Measurements from ENCODE around the gene NIBAN1. TPM values are rescaled to one million over a fixed set of nuclear protein-coding genes. Genes with fewer than 3 reads are reported as not detected.

The NIBAN1 gene
- total RNA-seq, 2 experiments from 2014 or later: 7.9 to 8.1 TPM

DNA sequence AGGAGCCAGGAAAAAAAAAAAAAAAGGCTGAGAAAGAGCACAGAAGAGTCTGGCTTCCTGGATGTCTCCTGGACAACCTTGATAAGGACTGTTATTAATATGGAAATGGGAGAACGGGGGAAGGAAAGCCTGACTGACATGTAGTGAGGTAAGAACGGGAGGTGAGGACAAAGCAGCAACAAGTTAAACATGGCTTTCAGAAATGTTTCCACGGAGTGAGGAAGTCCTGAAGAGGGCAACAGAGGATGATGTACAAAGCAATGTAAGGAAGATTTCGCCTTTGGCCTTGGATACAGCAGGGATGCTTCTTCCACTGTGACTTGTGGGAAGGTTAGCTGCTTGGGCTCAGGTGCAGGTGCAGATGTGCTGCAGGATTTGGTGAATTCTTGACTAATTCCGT lies 11.9 kb upstream of the NIBAN1 start:
- peaks cover 3% of the 10 kb centered on the region for H3K4me1 Mint-ChIP-seq
- H3K27me3 Mint-ChIP-seq: peaks cover 20% of the 10 kb centered on the region
- no peak for DNase-seq
- H3K27ac Mint-ChIP-seq: no peak overlapping the region
- no peak overlapping the region for H3K4me3 Mint-ChIP-seq
- no peaks in the 10 kb centered on the region for H3K36me3 Mint-ChIP-seq
- no peaks in the 10 kb centered on the region for H3K9me3 Mint-ChIP-seq

GRCh38 chr1:184982002-184982954 lies 8.0 kb upstream of the NIBAN1 start:
- Mint-ChIP-seq H3K36me3 (no peaks in the 10 kb centered on the region), H3K27me3 (peaks cover 21% of the 10 kb centered on the region), H3K4me1 (peaks cover 3% of the 10 kb centered on the region), H3K27ac (no peak overlapping the region), H3K4me3 (no peak overlapping the region), H3K9me3 (no peaks in the 10 kb centered on the region)
- DNase-seq: peak; percentile 70

DNA sequence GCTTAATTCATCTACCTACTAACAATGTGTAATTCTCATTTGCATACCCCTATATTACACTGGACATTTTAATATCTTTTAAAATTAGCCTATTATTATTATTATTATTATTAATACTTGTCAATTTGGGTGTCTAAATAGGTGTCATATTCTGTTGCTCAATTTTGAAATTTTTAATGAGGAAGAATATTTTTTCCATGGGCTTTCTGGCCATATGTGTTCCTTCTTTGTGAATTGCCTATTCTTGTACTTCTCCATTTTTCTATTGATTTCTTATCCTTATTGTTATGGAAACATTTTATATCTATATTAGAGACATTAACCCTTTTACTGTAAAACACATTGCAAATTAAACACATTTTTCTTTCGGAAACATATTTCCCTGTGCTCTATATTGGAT lies 6.4 kb upstream of the NIBAN1 start:
- peaks cover 4% of the 10 kb centered on the region for H3K4me1 Mint-ChIP-seq
- H3K27me3 Mint-ChIP-seq: peaks cover 28% of the 10 kb centered on the region
- H3K9me3 Mint-ChIP-seq: no peaks in the 10 kb centered on the region
- H3K27ac Mint-ChIP-seq: no peak overlapping the region
- no peak overlapping the region for H3K4me3 Mint-ChIP-seq
- no peaks in the 10 kb centered on the region for H3K36me3 Mint-ChIP-seq
- no peak for DNase-seq

DNA sequence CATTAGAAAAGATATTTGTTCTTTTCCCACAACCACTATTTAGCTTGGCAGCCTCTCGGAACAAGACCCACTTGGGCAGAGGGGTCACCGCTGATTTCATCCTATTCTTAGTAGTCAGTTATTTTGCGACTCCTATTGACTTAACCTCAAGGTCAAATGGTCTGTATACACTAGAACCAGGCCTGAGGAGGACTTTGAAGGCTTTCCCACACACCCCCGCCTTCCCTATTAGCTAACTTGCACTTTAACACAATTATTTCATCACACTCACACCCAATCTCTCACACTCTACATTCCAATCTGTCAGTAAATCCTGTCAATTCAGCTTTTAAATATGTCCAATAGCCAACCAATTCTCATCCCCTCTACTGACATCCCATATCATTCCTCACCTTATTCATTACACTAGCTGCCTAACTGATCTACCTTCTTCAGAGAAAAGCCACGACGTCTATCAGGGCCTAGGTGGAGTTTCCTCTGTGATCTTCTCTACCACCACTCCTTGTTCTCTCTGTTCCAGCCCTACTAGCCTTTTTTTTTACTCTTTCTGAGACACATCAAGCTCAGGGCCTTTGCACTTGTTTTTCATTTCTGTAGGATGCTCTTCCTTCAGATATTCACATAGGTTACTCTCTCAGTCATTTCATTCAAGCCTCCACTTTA lies 1.0 kb upstream of the NIBAN1 start:
- Mint-ChIP-seq H3K4me3 (peak overlapping the region; percentile 7), H3K4me1 (peaks cover 38% of the 10 kb centered on the region), H3K27ac (peak overlapping the region; percentile 10), H3K9me3 (peaks cover 2% of the 10 kb centered on the region), H3K36me3 (peaks cover 5% of the 10 kb centered on the region), H3K27me3 (peaks cover 38% of the 10 kb centered on the region)
- DNase-seq: no peak

DNA sequence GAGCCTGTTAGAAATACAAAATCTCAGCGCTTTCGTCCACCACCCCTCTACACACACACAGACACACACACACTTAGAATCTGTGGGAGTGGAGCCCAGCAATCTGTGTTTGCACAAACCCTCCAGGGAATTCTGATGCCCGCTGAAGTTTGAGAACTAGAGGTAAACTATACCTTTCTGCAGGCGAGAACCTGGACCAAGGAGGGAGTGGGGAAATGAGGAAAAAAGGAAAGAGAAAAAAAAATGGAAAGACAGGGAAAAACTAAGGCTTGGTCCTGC lies 468 bp upstream of the NIBAN1 start:
- peaks cover 41% of the 10 kb centered on the region for H3K4me1 Mint-ChIP-seq
- no peak for DNase-seq
- H3K27me3 Mint-ChIP-seq: peaks cover 38% of the 10 kb centered on the region
- peak overlapping the region; percentile 54 for H3K4me3 Mint-ChIP-seq
- H3K36me3 Mint-ChIP-seq: peaks cover 5% of the 10 kb centered on the region
- H3K9me3 Mint-ChIP-seq: peaks cover 2% of the 10 kb centered on the region
- peak overlapping the region; percentile 55 for H3K27ac Mint-ChIP-seq

DNA sequence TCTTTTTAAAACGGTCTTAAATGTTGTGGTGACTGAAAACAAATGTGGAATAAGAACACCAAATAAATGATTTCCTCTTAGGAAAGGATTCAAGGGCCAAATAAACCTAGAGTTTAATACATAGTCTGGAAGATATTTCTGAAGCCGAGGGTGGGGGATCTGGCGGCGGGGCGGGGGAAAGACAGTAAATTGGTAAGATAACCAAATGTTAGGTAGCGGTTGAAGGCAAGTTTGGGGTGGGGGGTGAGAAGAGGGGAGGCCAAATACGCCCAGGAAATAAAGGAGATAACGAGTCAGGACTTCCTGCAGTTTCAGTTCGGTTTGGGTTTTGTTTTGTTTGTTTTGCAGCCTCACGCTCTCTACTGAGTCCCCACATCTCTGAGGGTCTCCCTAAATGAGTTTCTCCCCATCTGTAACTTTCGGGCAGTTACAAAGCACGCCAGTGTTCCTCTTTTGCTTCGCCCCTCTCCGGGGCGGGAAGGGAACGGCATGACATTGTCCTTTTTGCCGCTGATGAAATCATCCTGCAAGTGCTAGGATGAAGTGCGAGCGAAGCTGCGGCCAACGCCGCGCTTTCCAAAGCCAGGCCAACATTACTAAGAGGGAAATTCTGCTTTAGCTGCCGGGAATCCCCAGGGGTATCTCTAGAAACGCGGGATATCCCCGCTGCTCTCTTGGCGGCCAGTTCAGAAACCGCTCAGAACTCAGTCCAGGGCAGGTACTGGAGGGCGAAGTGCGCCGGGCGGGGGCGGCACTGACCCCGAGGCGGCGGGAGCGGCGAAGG lies 844 bp downstream of the NIBAN1 start:
- Mint-ChIP-seq H3K27me3 (peaks cover 38% of the 10 kb centered on the region), H3K4me1 (peaks cover 47% of the 10 kb centered on the region), H3K4me3 (peak overlapping the region; percentile 88), H3K27ac (peak overlapping the region; percentile 95), H3K9me3 (peaks cover 2% of the 10 kb centered on the region), H3K36me3 (peaks cover 5% of the 10 kb centered on the region)
- peak; percentile 76 for DNase-seq

- Mint-ChIP-seq H3K9me3 (peaks cover 2% of the 10 kb centered on the region), H3K4me1 (peaks cover 52% of the 10 kb centered on the region), H3K27ac (peak overlapping the region; percentile 95), H3K27me3 (peaks cover 35% of the 10 kb centered on the region), H3K4me3 (peak overlapping the region; percentile 88), H3K36me3 (peaks cover 5% of the 10 kb centered on the region)
- no peak for DNase-seq
Observed at GRCh38 chr1:184972315-184973055, 1.8 kb downstream of the NIBAN1 start.

DNA sequence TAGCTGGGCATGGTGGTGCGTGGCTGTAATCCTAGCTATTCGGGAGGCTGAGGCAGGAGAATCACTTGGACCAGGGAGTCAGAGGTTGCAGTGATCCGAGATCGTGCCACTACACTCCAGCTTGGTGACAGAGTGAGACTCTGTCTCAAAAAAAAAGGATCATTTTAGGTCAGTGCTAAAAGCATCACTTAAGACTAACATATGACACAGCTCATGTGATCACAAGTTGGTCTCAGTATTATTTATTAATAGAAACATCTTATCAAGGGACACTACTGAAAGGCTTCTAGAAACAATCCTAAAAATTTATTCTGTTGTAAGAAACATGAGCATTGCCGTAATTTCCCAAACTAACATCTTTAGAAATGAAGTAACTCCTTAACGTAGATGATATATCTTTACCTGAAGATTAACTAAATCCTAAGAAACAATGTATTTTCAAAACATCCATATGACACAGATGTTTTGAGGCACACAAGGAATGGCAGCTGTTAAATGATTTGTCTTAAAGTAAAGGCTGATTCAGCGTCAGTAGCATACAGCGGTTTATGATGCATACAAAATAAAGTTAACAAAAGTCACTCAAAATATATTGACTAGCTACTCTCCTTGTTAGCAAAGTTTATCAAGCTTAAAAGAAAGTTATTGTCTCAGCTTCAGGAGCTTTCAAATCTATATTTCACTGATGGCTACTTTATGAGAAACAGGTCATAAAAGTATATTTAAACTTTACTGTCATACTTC lies 2.6 kb downstream of the NIBAN1 start:
- Mint-ChIP-seq H3K4me1 (peaks cover 53% of the 10 kb centered on the region), H3K4me3 (no peak overlapping the region), H3K27ac (no peak overlapping the region), H3K36me3 (peaks cover 5% of the 10 kb centered on the region), H3K9me3 (peaks cover 2% of the 10 kb centered on the region), H3K27me3 (peaks cover 27% of the 10 kb centered on the region)
- no peak for DNase-seq

- DNase-seq: no peak
- Mint-ChIP-seq H3K27me3 (peaks cover 17% of the 10 kb centered on the region), H3K27ac (peak overlapping the region; percentile 18)
Observed at GRCh38 chr1:184970691-184971161, 3.6 kb downstream of the NIBAN1 start.

GRCh38 chr1:184966989-184967388 lies 7.3 kb downstream of the NIBAN1 start:
- Mint-ChIP-seq H3K4me1 (peaks cover 25% of the 10 kb centered on the region), H3K27ac (no peak overlapping the region)

More at GRCh38 chr1:184970691-184971161, 3.6 kb downstream of the NIBAN1 start:
- Mint-ChIP-seq H3K4me3 (no peak overlapping the region), H3K9me3 (peaks cover 2% of the 10 kb centered on the region), H3K4me1 (peaks cover 52% of the 10 kb centered on the region), H3K36me3 (peaks cover 5% of the 10 kb centered on the region)

GRCh38 chr1:184965944-184966860 lies 8.1 kb downstream of the NIBAN1 start:
- DNase-seq: no peak
- no peak overlapping the region for H3K27ac Mint-ChIP-seq
- H3K9me3 Mint-ChIP-seq: no peaks in the 10 kb centered on the region

More at GRCh38 chr1:184966989-184967388, 7.3 kb downstream of the NIBAN1 start:
- peaks cover 4% of the 10 kb centered on the region for H3K36me3 Mint-ChIP-seq
- peaks cover 6% of the 10 kb centered on the region for H3K27me3 Mint-ChIP-seq
- no peaks in the 10 kb centered on the region for H3K9me3 Mint-ChIP-seq
- H3K4me3 Mint-ChIP-seq: no peak overlapping the region
- no peak for DNase-seq

DNA sequence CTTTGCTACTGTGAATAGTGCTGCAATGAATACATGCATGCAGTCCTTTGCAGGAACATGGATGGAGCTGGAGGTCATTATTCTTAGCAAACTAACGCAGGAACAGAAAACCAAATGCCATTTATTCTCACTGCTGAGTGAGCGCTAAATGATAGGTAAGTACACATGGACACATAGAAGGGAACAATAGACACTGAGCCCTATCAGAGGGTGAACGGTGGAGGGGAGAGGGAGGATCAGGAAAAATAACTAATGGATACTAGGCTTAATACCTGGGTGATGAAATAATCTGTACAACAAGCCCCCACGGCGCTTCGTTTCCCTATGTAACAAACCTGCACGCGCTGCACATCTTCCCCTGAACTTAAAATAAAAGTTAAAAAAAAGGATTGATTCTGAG lies 8.9 kb downstream of the NIBAN1 start:
- no peak overlapping the region for H3K27ac Mint-ChIP-seq
- H3K27me3 Mint-ChIP-seq: peaks cover 6% of the 10 kb centered on the region

More at GRCh38 chr1:184965944-184966860, 8.1 kb downstream of the NIBAN1 start:
- H3K4me3 Mint-ChIP-seq: no peak overlapping the region
- H3K36me3 Mint-ChIP-seq: peaks cover 4% of the 10 kb centered on the region
- peaks cover 6% of the 10 kb centered on the region for H3K27me3 Mint-ChIP-seq
- H3K4me1 Mint-ChIP-seq: peaks cover 22% of the 10 kb centered on the region

GRCh38 chr1:184959626-184960025 lies 14.7 kb downstream of the NIBAN1 start:
- Mint-ChIP-seq H3K27ac (no peak overlapping the region), H3K9me3 (no peaks in the 10 kb centered on the region)

More for the DNA sequence above, 8.9 kb downstream of the NIBAN1 start:
- Mint-ChIP-seq H3K9me3 (no peaks in the 10 kb centered on the region), H3K4me3 (no peak overlapping the region), H3K4me1 (peaks cover 15% of the 10 kb centered on the region), H3K36me3 (peaks cover 2% of the 10 kb centered on the region)
- no peak for DNase-seq

More at GRCh38 chr1:184959626-184960025, 14.7 kb downstream of the NIBAN1 start:
- Mint-ChIP-seq H3K4me3 (no peak overlapping the region), H3K36me3 (peaks cover 2% of the 10 kb centered on the region), H3K27me3 (peaks cover 3% of the 10 kb centered on the region), H3K4me1 (peaks cover under 1% of the 10 kb centered on the region)
- no peak for DNase-seq
